Thymus (tissue), 11 donors: ENCODE data around the gene GJA3. TPM values are rescaled to one million over a fixed set of nuclear protein-coding genes. Genes with fewer than 3 reads are reported as not detected.
A peak's percentile ranks its signal among the peaks of the same experiment; 100 is the strongest.

ENCODE experiments used
- DNase-seq, 9 donors: peaks; one replicate each; pipeline ENCODE4 v3.0.0-alpha.2; 2013; ENCODE audit warnings: low spot score in 9 of 9, low read depth in 6 of 9, missing footprints in 1 of 9
- H3K27ac ChIP-seq, 2 donors: one replicate each; pipeline ENCODE4 v1.5.1; 2013; ENCODE audit warnings: control low read depth in 1 of 2, low read depth in 1 of 2, low read length in 1 of 2, mild to moderate bottlenecking in 1 of 2, moderate library complexity in 1 of 2
- H3K27me3 ChIP-seq, 2 donors: one replicate each; pipeline ENCODE4 v1.5.1; 2013; ENCODE audit warnings: low read length in 1 of 2; ENCODE audit not compliant: control insufficient read depth in 2 of 2, insufficient read depth in 1 of 2
- H3K36me3 ChIP-seq, 2 donors: one replicate each; pipeline ENCODE4 v1.5.1; 2013; ENCODE audit warnings: low read length in 1 of 2, mild to moderate bottlenecking in 1 of 2, moderate library complexity in 1 of 2; ENCODE audit not compliant: control insufficient read depth in 2 of 2, insufficient read depth in 2 of 2
- H3K4me1 ChIP-seq, 2 donors: one replicate each; pipeline ENCODE4 v1.5.1; 2013; ENCODE audit warnings: low read length in 2 of 2; ENCODE audit not compliant: control insufficient read depth in 2 of 2, insufficient read depth in 2 of 2
- H3K4me3 ChIP-seq, 2 donors: one replicate each; pipeline ENCODE4 v1.5.1; 2013; ENCODE audit warnings: low read length in 2 of 2, control low read depth in 1 of 2, mild to moderate bottlenecking in 1 of 2
- H3K9me3 ChIP-seq, 2 donors: one replicate each; pipeline ENCODE4 v1.5.1; 2013; ENCODE audit warnings: low read length in 1 of 2, mild to moderate bottlenecking in 1 of 2; ENCODE audit not compliant: control insufficient read depth in 2 of 2, insufficient read depth in 1 of 2
- WGBS: extraction: QIAGEN DNeasy Blood & Tissue Kit; methylation state at CpG from one replicate; pipeline ENCODE4 v1.1.7; 2013; 5-methylcytosine and 5-hydroxymethylcytosine counted together
- polyA plus RNA-seq: library from polyadenylated mRNA; stranded (reverse); fragments of 200-250 nt; gene quantifications from one replicate; pipeline ENCODE4 v1.2.3, GENCODE V29; 2013
- total RNA-seq: library from RNA; stranded (reverse); fragments of 120-200 nt; gene quantifications from one replicate; pipeline ENCODE4 v1.2.4, GENCODE V29; 2013
- donor health status: healthy.

GJA3 gene
- total and polyA plus RNA-seq, 2 donors: under 0.01 to 0.14 TPM

DNA sequence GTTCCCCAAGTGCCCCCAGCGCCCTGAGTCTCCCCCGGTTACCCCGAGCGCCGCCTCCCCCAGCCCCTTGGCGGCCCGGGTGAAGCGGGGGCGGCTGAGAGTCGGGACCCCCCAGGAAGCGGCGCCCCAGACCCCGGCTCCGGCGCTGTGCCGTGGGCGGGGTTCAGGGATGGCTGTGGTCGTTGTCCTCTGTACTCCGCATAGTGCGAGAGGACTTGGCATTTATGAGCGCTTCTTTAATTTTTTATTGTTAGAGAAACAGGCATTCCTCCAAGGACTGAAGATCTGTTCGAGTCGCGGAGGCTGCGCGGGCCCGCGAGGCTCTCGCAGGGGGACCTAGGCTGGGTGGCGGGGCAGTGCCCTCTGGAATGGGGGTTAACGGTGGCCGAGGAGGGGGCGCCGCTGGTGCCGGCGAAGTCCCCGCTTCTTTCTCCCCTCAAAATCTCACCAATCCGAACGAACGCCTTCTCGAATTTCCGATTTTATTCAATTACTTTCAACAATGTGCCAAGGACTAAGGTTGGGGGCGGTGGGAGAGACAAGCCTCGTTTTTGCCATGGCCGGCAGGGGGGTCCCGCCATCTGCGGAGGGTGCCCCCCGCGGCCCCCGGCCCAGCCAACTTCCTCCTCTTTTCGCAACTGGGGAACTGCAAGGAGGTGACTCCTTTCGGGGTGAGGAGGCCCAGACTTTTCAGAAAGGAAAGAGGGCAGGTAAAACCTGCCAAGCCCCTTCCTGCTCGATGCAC lies 32.5 kb upstream of the GJA3 start:
- Histone ChIP-seq H3K27me3 (peaks cover 20 to 78% of the 10 kb centered on the region in 2 donors), H3K9me3 (peaks cover 0 to 3% of the 10 kb centered on the region in 2 donors), H3K4me3 (peak overlapping the region; percentile 43 to 70), H3K4me1 (peaks cover 25 to 31% of the 10 kb centered on the region in 2 donors), H3K36me3 (peaks cover 0 to 5% of the 10 kb centered on the region in 2 donors), H3K27ac (peak overlapping the region in 1 of 2 donors; percentile 8)
- WGBS: under 1% methylated on average over 53 of the region's 53 CpGs
- DNase-seq: peak in 1 of 9 donors; percentile 43

DNA sequence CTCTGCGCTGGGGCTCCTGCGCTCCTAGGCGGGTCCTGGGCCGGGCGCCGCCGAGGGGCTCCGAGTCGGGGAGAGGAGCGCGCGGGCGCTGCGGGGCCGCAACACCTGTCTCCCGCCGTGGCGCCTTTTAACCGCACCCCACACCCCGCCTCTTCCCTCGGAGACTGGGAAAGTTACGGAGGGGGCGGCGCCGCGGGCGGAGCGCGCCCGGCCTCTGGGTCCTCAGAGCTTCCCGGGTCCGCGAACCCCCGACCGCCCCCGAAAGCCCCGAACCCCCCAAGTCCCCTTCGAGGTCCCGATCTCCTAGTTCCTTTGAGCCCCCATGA lies 31.9 kb upstream of the GJA3 start, which contains the start of gene GJB2:
GJB2 (minus strand) TSS at position 103 of the 326 bp plus-strand sequence. CDS start 3,357 bp downstream, outside the sequence.
- peak in 1 of 9 donors; percentile 37 for DNase-seq
- Histone ChIP-seq H3K36me3 (peaks cover 0 to 5% of the 10 kb centered on the region in 2 donors), H3K4me1 (peaks cover 23 to 30% of the 10 kb centered on the region in 2 donors), H3K9me3 (peaks cover 0 to 3% of the 10 kb centered on the region in 2 donors), H3K27ac (peak within 1 kb of the TSS in 1 of 2 donors; percentile 8), H3K4me3 (peak within 1 kb of the TSS; percentile 43 to 70), H3K27me3 (peaks cover 20 to 78% of the 10 kb centered on the region in 2 donors)
- under 1% methylated on average over 39 of the region's 39 CpGs for WGBS

- 1% methylated on average over 73 of the region's 73 CpGs for WGBS
- Histone ChIP-seq H3K4me1 (peaks cover 23 to 27% of the 10 kb centered on the region in 2 donors), H3K27me3 (peaks cover 20 to 78% of the 10 kb centered on the region in 2 donors), H3K36me3 (peaks cover 0 to 5% of the 10 kb centered on the region in 2 donors), H3K27ac (no peak overlapping the region), H3K9me3 (peaks cover 0 to 3% of the 10 kb centered on the region in 2 donors), H3K4me3 (peak overlapping the region; percentile 40 to 70)
- DNase-seq: peak in 1 of 9 donors; percentile 37
These were observed 31.4 kb upstream of the GJA3 start for GRCh38 chr13:20192158-20192835.

- no peak overlapping the region for H3K27ac ChIP-seq
These were observed 30.7 kb upstream of the GJA3 start for GRCh38 chr13:20191311-20192157.

GRCh38 chr13:20190481-20191310 lies 29.8 kb upstream of the GJA3 start:
- no peak for DNase-seq
- Histone ChIP-seq H3K36me3 (peaks cover 0 to 5% of the 10 kb centered on the region in 2 donors), H3K4me1 (peaks cover 23 to 27% of the 10 kb centered on the region in 2 donors), H3K4me3 (peak overlapping the region in 1 of 2 donors; percentile 40), H3K9me3 (peaks cover 0 to 3% of the 10 kb centered on the region in 2 donors), H3K27ac (no peak overlapping the region), H3K27me3 (peaks cover 14 to 72% of the 10 kb centered on the region in 2 donors)
- 86% methylated on average over 16 of the region's 16 CpGs for WGBS

More at GRCh38 chr13:20191311-20192157, 30.7 kb upstream of the GJA3 start:
- peak overlapping the region; percentile 40 to 70 for H3K4me3 ChIP-seq
- peaks cover 23 to 27% of the 10 kb centered on the region in 2 donors for H3K4me1 ChIP-seq
- peaks cover 0 to 5% of the 10 kb centered on the region in 2 donors for H3K36me3 ChIP-seq
- peaks cover 15 to 76% of the 10 kb centered on the region in 2 donors for H3K27me3 ChIP-seq
- peaks cover 0 to 3% of the 10 kb centered on the region in 2 donors for H3K9me3 ChIP-seq
- peak in 1 of 9 donors; percentile 49 for DNase-seq
- 33% methylated on average over 24 of the region's 24 CpGs for WGBS

DNA sequence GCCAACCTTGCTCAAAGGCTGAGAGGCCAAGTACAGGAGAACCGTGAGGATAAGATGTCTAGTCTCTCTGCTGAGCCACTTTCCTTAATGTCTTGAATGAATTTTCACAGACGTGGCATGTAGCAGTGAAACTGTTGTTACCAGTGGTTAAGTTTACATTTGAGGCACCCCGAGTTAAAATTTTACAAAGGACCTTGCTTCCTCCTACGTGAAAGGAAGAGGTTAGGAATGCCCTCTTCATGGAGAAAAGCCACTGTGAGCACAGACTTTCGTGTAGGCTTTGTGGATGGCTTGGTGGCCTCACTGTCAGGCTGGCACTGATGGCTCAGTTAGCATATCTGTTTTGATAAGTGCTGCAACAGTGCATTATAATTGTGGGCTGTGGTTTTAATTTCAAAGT lies 29.2 kb upstream of the GJA3 start:
- H3K4me3 ChIP-seq: no peak overlapping the region
- H3K9me3 ChIP-seq: peaks cover 0 to 3% of the 10 kb centered on the region in 2 donors
- 84% methylated on average over 5 of the region's 5 CpGs for WGBS
- peaks cover 9 to 67% of the 10 kb centered on the region in 2 donors for H3K27me3 ChIP-seq
- peaks cover 0 to 5% of the 10 kb centered on the region in 2 donors for H3K36me3 ChIP-seq
- no peak for DNase-seq
- no peak overlapping the region for H3K27ac ChIP-seq
- H3K4me1 ChIP-seq: peaks cover 23 to 27% of the 10 kb centered on the region in 2 donors

GRCh38 chr13:20188667-20189553 lies 28.1 kb upstream of the GJA3 start:
- H3K4me3 ChIP-seq: no peak overlapping the region
- H3K9me3 ChIP-seq: peaks cover 0 to 3% of the 10 kb centered on the region in 2 donors
- WGBS: 79% methylated on average over 28 of the region's 28 CpGs
- H3K27me3 ChIP-seq: peaks cover 9 to 56% of the 10 kb centered on the region in 2 donors
- peaks cover 12 to 20% of the 10 kb centered on the region in 2 donors for H3K4me1 ChIP-seq
- H3K27ac ChIP-seq: no peak overlapping the region
- DNase-seq: peak in 1 of 9 donors; percentile 30
- peaks cover 0 to 5% of the 10 kb centered on the region in 2 donors for H3K36me3 ChIP-seq
